Measurements from ENCODE around the gene KATNB1. TPM values are rescaled to one million over a fixed set of nuclear protein-coding genes. Genes with fewer than 3 reads are reported as not detected.

Gene KATNB1
- total RNA-seq, 1 experiment from 2014 or later = 32.2 TPM

DNA sequence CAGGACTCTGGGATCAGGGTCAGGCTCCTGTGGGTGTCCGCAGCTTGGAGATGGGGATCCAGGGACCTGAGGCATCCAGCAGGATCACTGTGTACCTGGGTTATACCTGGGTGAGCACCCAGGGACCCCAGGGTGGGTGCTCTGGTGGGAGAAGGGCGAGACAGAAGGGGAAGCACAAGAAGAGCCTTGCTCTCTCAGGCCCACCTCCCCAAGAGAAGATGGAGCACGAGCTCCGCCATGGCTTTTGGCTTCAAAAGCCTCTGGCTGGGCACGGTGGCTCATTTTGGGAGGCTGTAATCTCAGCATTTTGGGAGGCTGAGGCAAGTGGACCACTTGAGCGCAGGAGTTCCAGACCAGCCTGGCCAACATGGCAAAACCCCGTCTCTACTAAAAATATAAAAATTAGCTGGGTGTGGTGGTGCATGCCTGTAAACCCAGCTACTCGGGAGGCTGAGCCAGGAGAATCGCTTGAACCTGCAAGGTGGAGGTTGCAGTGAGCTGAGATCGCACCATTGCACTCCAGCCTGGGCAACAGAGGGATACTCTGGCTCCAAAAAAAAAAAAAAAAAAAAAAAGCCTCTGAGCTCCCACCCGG, 32.1 kb upstream of the KATNB1 start:
- POLR2A ChIA-PET = interaction anchor here (0.7 kb wide), 1 partner anchor 120 kb away, joined by 4 read pairs; no protein-coding TSS in a partner anchor
- RAD21 ChIA-PET (ENCODE audit: low non-redundant PET in 1 of 2, low total read pairs in 2 of 2, uncharacterized antibody in 2 of 2, unreplicated experiment in 2 of 2) = no interaction called here
- Histone ChIP-seq H3K27me3 (ENCODE audit: insufficient read depth, low read length) (0 out of 2 replicates have a peak, but pooled peaks cover 3% of the 10 kb centered on the region), H4K20me1 (ENCODE audit: insufficient read depth) (no peaks in the 10 kb centered on the region), H3K36me3 (ENCODE audit: control insufficient read depth in 1 of 2, insufficient read depth in 2 of 2, low read length in 2 of 2) (no peaks in the 10 kb centered on the region), H2AFZ (ENCODE audit: low read depth, low read length, poor library complexity, severe bottlenecking) (no peak overlapping the region), H3K27ac (ENCODE audit: low read depth, low read length) (no peak overlapping the region), H3K79me2 (ENCODE audit: insufficient read depth, low read length) (no peaks in the 10 kb centered on the region), H3K9me2 (ENCODE audit: insufficient read depth) (no peaks in the 10 kb centered on the region), H3K9ac (ENCODE audit: low read length) (no peak overlapping the region), H3K4me3 (replicated peaks in 1 of 2; ENCODE audit: low read depth in 1 of 2, low read length in 2 of 2) (no peak overlapping the region), H3K4me2 (ENCODE audit: low read length) (no peak overlapping the region), H3K4me1 (ENCODE audit: control insufficient read depth in 1 of 2, insufficient read depth in 2 of 2, low read length in 2 of 2) (no peaks in the 10 kb centered on the region), H3K9me3 (ENCODE audit: control insufficient read depth in 1 of 2, insufficient read depth in 1 of 2, low read depth in 1 of 2, low read length in 2 of 2) (no peaks in the 10 kb centered on the region)
- no peak for ATAC-seq
- TF ChIP-seq EZH2 (IDR thresholded peaks at IDR 0.05) = no peak
- no peak for TF ChIP-seq FOSL1 (IDR thresholded peaks at IDR 0.05; ENCODE audit: low read depth)
- TF ChIP-seq ZFX (IDR thresholded peaks at IDR 0.05) = no peak
- BruUV-seq (replicated peaks) = no TSS peak
- intact Hi-C loops (cut with micrococcal nuclease) = no loop called here
- CTCF ChIA-PET = no interaction called here
- no peak for DNase-seq (ENCODE audit: low read depth, low spot score)

DNA sequence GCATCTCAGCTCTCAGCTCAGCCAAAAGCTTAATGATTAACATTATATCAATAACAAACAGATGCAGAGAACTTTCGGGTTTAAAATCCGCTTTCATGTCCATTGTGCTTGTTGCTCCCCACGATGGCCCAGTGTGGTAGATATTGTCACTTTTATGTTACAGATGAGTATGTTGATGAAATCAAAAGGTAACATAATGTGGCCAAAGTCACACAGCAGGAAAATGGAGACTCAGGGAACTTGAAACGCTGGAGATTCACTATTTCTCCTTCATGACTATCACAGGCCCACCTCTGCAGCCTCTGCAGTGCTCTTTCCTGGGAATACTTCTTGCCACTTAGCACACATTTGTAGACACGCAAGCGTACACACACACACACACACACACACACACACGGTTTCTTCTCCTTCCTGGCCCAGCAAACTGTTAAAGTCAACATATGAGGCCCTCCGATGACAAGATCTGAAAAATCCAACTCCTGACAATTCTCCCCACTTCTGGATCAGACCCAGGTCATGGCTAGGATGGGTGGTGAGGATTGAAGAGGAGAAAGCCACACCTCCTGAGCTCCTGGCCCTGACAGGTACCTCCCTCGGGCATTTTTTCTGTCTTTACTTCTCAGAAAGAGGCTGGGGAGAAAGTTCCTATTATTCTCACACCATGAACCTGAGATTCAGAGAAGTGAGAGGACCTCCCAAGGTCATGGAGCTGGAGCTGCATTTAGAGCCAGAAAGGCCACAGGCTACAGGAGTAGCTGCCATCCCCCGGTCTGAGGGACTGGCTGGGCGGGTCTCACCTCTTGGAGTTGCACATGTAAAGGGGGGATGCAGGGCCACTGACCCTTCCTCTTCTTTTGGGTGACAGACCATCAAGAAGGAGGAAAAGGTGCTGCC, 31.3 kb upstream of the KATNB1 start:
- DNase-seq (ENCODE audit: low read depth, low spot score) (no peak), ATAC-seq (no peak)
- Histone ChIP-seq H3K27ac (ENCODE audit: low read depth, low read length) (no peak overlapping the region), H3K4me1 (ENCODE audit: control insufficient read depth in 1 of 2, insufficient read depth in 2 of 2, low read length in 2 of 2) (no peaks in the 10 kb centered on the region), H3K4me2 (ENCODE audit: low read length) (no peak overlapping the region), H3K4me3 (replicated peaks in 1 of 2; ENCODE audit: low read depth in 1 of 2, low read length in 2 of 2) (no peak overlapping the region), H3K36me3 (ENCODE audit: control insufficient read depth in 1 of 2, insufficient read depth in 2 of 2, low read length in 2 of 2) (no peaks in the 10 kb centered on the region), H4K20me1 (ENCODE audit: insufficient read depth) (no peaks in the 10 kb centered on the region), H3K9me2 (ENCODE audit: insufficient read depth) (no peaks in the 10 kb centered on the region), H3K79me2 (ENCODE audit: insufficient read depth, low read length) (no peaks in the 10 kb centered on the region), H2AFZ (ENCODE audit: low read depth, low read length, poor library complexity, severe bottlenecking) (no peak overlapping the region), H3K9me3 (ENCODE audit: control insufficient read depth in 1 of 2, insufficient read depth in 1 of 2, low read depth in 1 of 2, low read length in 2 of 2) (no peaks in the 10 kb centered on the region), H3K27me3 (ENCODE audit: insufficient read depth, low read length) (0 out of 2 replicates have a peak, but pooled peaks cover 3% of the 10 kb centered on the region), H3K9ac (ENCODE audit: low read length) (no peak overlapping the region)
- ChIA-PET POLR2A (interaction anchor here (0.7 kb wide), 1 partner anchor 120 kb away, joined by 4 read pairs; no protein-coding TSS in a partner anchor), RAD21 (ENCODE audit: low non-redundant PET in 1 of 2, low total read pairs in 2 of 2, uncharacterized antibody in 2 of 2, unreplicated experiment in 2 of 2) (no interaction called here), CTCF (no interaction called here)
- BruUV-seq (replicated peaks) = no TSS peak
- intact Hi-C loops (cut with micrococcal nuclease) = no loop called here
- TF ChIP-seq, protein P1, sequence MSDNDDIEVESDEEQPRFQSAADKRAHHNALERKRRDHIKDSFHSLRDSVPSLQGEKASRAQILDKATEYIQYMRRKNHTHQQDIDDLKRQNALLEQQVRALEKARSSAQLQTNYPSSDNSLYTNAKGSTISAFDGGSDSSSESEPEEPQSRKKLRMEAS (IDR thresholded peaks at IDR 0.05) = no peak
- no peak for TF ChIP-seq EZH2phosphoT487 (IDR thresholded peaks at IDR 0.05; ENCODE audit: borderline replicate concordance)
- TF ChIP-seq, protein P2, sequence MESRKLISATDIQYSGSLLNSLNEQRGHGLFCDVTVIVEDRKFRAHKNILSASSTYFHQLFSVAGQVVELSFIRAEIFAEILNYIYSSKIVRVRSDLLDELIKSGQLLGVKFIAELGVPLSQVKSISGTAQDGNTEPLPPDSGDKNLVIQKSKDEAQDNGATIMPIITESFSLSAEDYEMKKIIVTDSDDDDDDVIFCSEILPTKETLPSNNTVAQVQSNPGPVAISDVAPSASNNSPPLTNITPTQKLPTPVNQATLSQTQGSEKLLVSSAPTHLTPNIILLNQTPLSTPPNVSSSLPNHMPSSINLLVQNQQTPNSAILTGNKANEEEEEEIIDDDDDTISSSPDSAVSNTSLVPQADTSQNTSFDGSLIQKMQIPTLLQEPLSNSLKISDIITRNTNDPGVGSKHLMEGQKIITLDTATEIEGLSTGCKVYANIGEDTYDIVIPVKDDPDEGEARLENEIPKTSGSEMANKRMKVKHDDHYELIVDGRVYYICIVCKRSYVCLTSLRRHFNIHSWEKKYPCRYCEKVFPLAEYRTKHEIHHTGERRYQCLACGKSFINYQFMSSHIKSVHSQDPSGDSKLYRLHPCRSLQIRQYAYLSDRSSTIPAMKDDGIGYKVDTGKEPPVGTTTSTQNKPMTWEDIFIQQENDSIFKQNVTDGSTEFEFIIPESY (IDR thresholded peaks at IDR 0.05; ENCODE audit: extremely low read depth, insufficient replicate concordance, low read length) = no peak
- no peak for TF ChIP-seq SRF (IDR thresholded peaks at IDR 0.05; ENCODE audit: low read depth)
- no peak for TF ChIP-seq CEBPB (IDR thresholded peaks at IDR 0.05; ENCODE audit: low read depth)
- no peak for TF ChIP-seq CBX3 (IDR thresholded peaks at IDR 0.05; ENCODE audit: low read depth)
- no peak for TF ChIP-seq ZNF274 (IDR thresholded peaks at IDR 0.05; ENCODE audit: low read depth, low read length)
- TF ChIP-seq RAD21 (IDR thresholded peaks at IDR 0.05; ENCODE audit: low read depth) = no peak
- no peak for TF ChIP-seq TCF7L2 (IDR thresholded peaks at IDR 0.05; ENCODE audit: borderline replicate concordance, extremely low read depth, insufficient read depth, insufficient read length)
- no peak for TF ChIP-seq FOSL1 (IDR thresholded peaks at IDR 0.05; ENCODE audit: low read depth)
- TF ChIP-seq, protein P3, sequence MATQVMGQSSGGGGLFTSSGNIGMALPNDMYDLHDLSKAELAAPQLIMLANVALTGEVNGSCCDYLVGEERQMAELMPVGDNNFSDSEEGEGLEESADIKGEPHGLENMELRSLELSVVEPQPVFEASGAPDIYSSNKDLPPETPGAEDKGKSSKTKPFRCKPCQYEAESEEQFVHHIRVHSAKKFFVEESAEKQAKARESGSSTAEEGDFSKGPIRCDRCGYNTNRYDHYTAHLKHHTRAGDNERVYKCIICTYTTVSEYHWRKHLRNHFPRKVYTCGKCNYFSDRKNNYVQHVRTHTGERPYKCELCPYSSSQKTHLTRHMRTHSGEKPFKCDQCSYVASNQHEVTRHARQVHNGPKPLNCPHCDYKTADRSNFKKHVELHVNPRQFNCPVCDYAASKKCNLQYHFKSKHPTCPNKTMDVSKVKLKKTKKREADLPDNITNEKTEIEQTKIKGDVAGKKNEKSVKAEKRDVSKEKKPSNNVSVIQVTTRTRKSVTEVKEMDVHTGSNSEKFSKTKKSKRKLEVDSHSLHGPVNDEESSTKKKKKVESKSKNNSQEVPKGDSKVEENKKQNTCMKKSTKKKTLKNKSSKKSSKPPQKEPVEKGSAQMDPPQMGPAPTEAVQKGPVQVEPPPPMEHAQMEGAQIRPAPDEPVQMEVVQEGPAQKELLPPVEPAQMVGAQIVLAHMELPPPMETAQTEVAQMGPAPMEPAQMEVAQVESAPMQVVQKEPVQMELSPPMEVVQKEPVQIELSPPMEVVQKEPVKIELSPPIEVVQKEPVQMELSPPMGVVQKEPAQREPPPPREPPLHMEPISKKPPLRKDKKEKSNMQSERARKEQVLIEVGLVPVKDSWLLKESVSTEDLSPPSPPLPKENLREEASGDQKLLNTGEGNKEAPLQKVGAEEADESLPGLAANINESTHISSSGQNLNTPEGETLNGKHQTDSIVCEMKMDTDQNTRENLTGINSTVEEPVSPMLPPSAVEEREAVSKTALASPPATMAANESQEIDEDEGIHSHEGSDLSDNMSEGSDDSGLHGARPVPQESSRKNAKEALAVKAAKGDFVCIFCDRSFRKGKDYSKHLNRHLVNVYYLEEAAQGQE (IDR thresholded peaks at IDR 0.05; ENCODE audit: low read depth) = no peak
